GM12892 (cell line): Measurements from ENCODE around the gene ATF1.

Experiments used
- POLR2AphosphoS5 ChIP-seq: IDR thresholded peaks from 2 replicates; pipeline ENCODE4 v1.6.1; 2011; ENCODE audit warnings: low read depth, low read length, control low read depth
- TAF1 ChIP-seq: IDR thresholded peaks from 2 replicates; pipeline ENCODE4 v1.6.1; 2011; ENCODE audit warnings: low read depth, mild to moderate bottlenecking, control low read depth, low read length, borderline replicate concordance

DNA sequence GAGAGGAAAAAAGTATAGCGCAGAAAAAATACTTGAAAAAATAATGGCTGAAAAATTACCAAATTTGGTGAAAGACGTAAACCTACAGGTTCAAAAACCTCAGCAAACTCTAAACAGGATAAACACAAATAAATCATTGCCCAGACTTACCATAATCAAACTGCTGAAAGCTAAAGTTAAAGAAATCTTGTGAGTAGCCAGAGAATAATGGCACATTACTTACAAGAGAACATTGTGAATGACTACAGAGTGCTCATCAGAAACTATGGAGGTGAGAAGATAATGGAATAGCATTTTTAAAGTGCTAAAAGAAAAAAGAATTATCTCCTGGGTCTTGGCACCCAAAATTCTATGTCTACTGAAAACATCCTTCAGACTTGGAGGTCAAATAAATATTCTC lies 36.0 kb downstream of the ATF1 start:
- no peak for TF ChIP-seq TAF1
- TF ChIP-seq POLR2AphosphoS5: no peak
